Measurements from ENCODE around the gene NTM.

Gene NTM

GRCh38 chr11:131649856-131650255 is 279.4 kb downstream of the NTM start:
- no peak overlapping the region for H3K27ac ChIP-seq (replicated peaks)
- no peak for DNase-seq (ENCODE audit: low read depth in 1 of 2, low spot score in 1 of 2)

GRCh38 chr11:131652231-131652630 is 281.8 kb downstream of the NTM start:
- no peaks in the 10 kb centered on the region for H3K27me3 ChIP-seq (ENCODE audit: insufficient read depth, poor library complexity, severe bottlenecking)
- H3K27ac ChIP-seq (replicated peaks) = no peak overlapping the region
- no peak for DNase-seq (ENCODE audit: low read depth in 1 of 2, low spot score in 1 of 2)
- TF ChIP-seq POLR2AphosphoS5 (IDR thresholded peaks at IDR 0.05; ENCODE audit: low read depth) = no peak
- no peak for TF ChIP-seq SPI1 (IDR thresholded peaks at IDR 0.05; ENCODE audit: borderline replicate concordance, low read depth)
- no peak for TF ChIP-seq REST (IDR thresholded peaks at IDR 0.05; ENCODE audit: insufficient replicate concordance, low read depth)
- TF ChIP-seq CTCF (IDR thresholded peaks at IDR 0.05; ENCODE audit: insufficient read depth, low read length) = no peak
- TF ChIP-seq GABPA (IDR thresholded peaks at IDR 0.05; ENCODE audit: low read depth) = no peak
- H3K4me3 ChIP-seq (replicated peaks; ENCODE audit: insufficient read depth, low read length) = no peak overlapping the region

More at GRCh38 chr11:131649856-131650255, 279.4 kb downstream of the NTM start:
- TF ChIP-seq SPI1 (IDR thresholded peaks at IDR 0.05; ENCODE audit: borderline replicate concordance, low read depth) (no peak), REST (IDR thresholded peaks at IDR 0.05; ENCODE audit: insufficient replicate concordance, low read depth) (no peak), POLR2AphosphoS5 (IDR thresholded peaks at IDR 0.05; ENCODE audit: low read depth) (no peak), CTCF (IDR thresholded peaks at IDR 0.05; ENCODE audit: insufficient read depth, low read length) (no peak), GABPA (IDR thresholded peaks at IDR 0.05; ENCODE audit: low read depth) (no peak)
- Histone ChIP-seq H3K4me3 (replicated peaks; ENCODE audit: insufficient read depth, low read length) (no peak overlapping the region), H3K27me3 (ENCODE audit: insufficient read depth, poor library complexity, severe bottlenecking) (no peaks in the 10 kb centered on the region)

- Histone ChIP-seq H3K4me3 (replicated peaks; ENCODE audit: insufficient read depth, low read length) (no peak overlapping the region), H3K27me3 (ENCODE audit: insufficient read depth, poor library complexity, severe bottlenecking) (no peaks in the 10 kb centered on the region), H3K27ac (replicated peaks) (no peak overlapping the region)
- no peak for DNase-seq (ENCODE audit: low read depth in 1 of 2, low spot score in 1 of 2)
- TF ChIP-seq POLR2AphosphoS5 (IDR thresholded peaks at IDR 0.05; ENCODE audit: low read depth) (no peak), GABPA (IDR thresholded peaks at IDR 0.05; ENCODE audit: low read depth) (no peak), CTCF (IDR thresholded peaks at IDR 0.05; ENCODE audit: insufficient read depth, low read length) (no peak), SPI1 (IDR thresholded peaks at IDR 0.05; ENCODE audit: borderline replicate concordance, low read depth) (no peak)
These were observed 282.8 kb downstream of the NTM start for GRCh38 chr11:131653260-131653659.

GRCh38 chr11:131654849-131655248 is 284.4 kb downstream of the NTM start:
- Histone ChIP-seq H3K4me3 (replicated peaks; ENCODE audit: insufficient read depth, low read length) (no peak overlapping the region), H3K27me3 (ENCODE audit: insufficient read depth, poor library complexity, severe bottlenecking) (peaks cover 7% of the 10 kb centered on the region), H3K27ac (replicated peaks) (no peak overlapping the region)
- DNase-seq (ENCODE audit: low read depth in 1 of 2, low spot score in 1 of 2) = no peak
- TF ChIP-seq GABPA (IDR thresholded peaks at IDR 0.05; ENCODE audit: low read depth) = no peak
- no peak for TF ChIP-seq POLR2AphosphoS5 (IDR thresholded peaks at IDR 0.05; ENCODE audit: low read depth)
- TF ChIP-seq SPI1 (IDR thresholded peaks at IDR 0.05; ENCODE audit: borderline replicate concordance, low read depth) = no peak
- TF ChIP-seq REST (IDR thresholded peaks at IDR 0.05; ENCODE audit: insufficient replicate concordance, low read depth) = no peak
- no peak for TF ChIP-seq CTCF (IDR thresholded peaks at IDR 0.05; ENCODE audit: insufficient read depth, low read length)
